ENCODE results near the gene OR2W1.

OR2W1 gene, protein sequence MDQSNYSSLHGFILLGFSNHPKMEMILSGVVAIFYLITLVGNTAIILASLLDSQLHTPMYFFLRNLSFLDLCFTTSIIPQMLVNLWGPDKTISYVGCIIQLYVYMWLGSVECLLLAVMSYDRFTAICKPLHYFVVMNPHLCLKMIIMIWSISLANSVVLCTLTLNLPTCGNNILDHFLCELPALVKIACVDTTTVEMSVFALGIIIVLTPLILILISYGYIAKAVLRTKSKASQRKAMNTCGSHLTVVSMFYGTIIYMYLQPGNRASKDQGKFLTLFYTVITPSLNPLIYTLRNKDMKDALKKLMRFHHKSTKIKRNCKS

DNA sequence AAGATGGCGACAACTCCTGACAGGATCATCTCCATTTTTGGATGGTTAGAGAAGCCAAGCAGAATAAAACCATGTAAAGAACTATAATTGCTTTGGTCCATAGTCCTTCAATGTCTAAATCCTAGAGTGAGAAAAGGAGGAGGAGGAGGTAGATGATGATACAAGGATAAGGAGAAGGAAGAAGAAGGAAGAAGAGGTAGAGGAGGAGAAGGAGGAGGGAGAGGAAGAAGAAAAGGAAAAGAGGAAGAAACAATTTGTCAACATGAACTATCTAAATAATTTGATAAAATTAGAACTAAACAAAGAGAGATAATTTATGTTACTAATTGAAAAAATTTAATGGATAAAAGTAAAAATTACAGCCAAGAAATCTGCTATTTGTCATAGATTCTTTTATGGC is at the start of gene OR2W1:
TSS of gene OR2W1 (minus strand) at position 101 of the 400 bp plus-strand sequence. CDS start at position 101, 0 bp downstream.
- DNase-seq (ENCODE audit: low read depth) = no peak

DNA sequence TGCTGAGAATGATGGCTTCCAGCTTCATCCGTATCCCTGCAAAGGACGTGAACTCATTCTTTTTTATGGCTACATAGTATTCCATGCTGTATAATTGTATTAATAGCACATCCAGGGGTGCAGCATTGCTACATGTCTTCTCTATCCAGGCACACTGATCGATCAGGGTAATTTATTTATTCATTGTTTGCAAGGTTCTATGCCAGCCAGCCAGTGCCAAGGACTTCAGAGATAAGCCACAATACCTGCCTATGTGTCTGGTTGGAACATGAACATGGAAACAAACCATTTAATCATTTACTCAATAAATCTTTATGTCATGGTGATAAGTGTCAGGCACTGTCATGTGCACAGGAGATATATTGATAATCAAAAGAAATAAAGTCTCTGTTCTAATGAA is 48.0 kb upstream of the OR2W1 start:
- DNase-seq (ENCODE audit: low read depth) = no peak
- TF ChIP-seq, protein P1, sequence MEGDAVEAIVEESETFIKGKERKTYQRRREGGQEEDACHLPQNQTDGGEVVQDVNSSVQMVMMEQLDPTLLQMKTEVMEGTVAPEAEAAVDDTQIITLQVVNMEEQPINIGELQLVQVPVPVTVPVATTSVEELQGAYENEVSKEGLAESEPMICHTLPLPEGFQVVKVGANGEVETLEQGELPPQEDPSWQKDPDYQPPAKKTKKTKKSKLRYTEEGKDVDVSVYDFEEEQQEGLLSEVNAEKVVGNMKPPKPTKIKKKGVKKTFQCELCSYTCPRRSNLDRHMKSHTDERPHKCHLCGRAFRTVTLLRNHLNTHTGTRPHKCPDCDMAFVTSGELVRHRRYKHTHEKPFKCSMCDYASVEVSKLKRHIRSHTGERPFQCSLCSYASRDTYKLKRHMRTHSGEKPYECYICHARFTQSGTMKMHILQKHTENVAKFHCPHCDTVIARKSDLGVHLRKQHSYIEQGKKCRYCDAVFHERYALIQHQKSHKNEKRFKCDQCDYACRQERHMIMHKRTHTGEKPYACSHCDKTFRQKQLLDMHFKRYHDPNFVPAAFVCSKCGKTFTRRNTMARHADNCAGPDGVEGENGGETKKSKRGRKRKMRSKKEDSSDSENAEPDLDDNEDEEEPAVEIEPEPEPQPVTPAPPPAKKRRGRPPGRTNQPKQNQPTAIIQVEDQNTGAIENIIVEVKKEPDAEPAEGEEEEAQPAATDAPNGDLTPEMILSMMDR (IDR thresholded peaks at IDR 0.05; ENCODE audit: low read length, missing control alignments) = no peak

More for the DNA sequence above, at the start of gene OR2W1:
- TF ChIP-seq, protein P1 (IDR thresholded peaks at IDR 0.05; ENCODE audit: low read length, missing control alignments) = no peak
- no peak within 1 kb of the TSS for H3K4me3 ChIP-seq (replicated peaks; ENCODE audit: low read depth, low read length)

DNA sequence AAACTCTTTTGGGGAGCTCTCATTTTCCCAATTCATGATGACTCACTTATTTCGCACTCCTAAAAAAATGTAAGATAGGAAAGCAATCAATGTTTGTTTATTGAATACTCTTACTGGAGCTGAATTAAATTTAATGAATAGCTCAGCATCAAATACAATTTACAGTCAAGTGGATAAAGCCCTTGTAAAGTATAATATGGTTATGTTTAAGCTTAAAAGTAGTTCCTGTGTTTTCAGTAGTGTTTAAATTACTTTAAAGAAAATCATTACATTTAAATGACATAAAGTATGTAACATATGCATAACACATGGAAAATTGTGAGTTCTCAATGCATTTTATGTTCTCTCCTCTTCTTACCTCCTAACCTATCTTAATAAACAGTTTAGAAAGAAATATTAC is 42.2 kb upstream of the OR2W1 start, which contains the start of gene OR2B3:
TSS of gene OR2B3 (minus strand) at position 101 of the 400 bp plus-strand sequence. CDS start at position 36, 65 bp downstream.
- DNase-seq (ENCODE audit: low read depth) = no peak
- TF ChIP-seq, protein P1 (IDR thresholded peaks at IDR 0.05; ENCODE audit: low read length, missing control alignments) = no peak
- H3K4me3 ChIP-seq (replicated peaks; ENCODE audit: low read depth, low read length) = no peak within 1 kb of the TSS

More for the DNA sequence above, 48.0 kb upstream of the OR2W1 start:
- H3K4me3 ChIP-seq (replicated peaks; ENCODE audit: low read depth, low read length) = no peak overlapping the region

DNA sequence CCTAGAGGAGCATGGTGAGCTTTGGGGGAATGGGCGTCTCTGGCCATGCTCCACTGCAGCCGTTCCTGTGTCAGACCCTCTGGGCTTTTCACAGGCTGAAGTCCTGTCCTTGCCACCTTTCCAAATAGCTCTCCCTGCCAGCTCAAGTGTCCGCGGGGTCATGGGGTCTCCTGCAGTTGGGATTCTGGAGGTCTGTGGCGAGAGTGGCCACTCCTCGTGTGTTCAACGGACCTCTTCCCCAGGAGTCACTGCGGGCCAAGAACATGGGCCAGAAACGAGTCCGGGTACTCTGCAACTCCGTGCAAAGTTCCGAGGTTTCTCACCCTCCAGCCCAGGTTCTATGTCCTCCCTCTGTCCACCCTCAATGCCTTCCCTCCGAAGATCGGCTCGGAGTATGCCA is 37.5 kb upstream of the OR2W1 start:
- no peak for DNase-seq (ENCODE audit: low read depth)
- no peak overlapping the region for H3K4me3 ChIP-seq (replicated peaks; ENCODE audit: low read depth, low read length)
- TF ChIP-seq, protein P1 (IDR thresholded peaks at IDR 0.05; ENCODE audit: low read length, missing control alignments) = no peak

DNA sequence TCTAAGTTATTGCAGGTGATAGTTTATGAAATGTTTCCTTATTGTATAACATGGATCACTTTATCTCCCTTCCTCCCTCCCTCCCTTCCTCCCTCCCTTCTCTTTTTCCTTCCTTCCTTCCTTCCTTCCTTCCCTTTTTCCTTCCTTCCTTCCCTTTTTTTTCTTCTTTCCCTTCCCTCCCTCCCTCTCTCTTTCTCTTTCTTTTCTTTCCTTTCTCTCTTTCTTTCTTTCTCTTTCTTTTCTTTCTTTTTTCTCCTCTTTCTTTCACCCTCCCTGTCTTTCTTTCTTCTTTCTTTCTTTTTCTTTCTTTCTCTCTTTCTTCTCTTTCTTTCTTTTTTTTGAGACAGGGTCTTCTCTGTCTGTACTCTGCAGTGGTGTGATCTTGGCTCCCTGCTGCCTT is 36.3 kb upstream of the OR2W1 start:
- TF ChIP-seq, protein P1 (IDR thresholded peaks at IDR 0.05; ENCODE audit: low read length, missing control alignments) = no peak

DNA sequence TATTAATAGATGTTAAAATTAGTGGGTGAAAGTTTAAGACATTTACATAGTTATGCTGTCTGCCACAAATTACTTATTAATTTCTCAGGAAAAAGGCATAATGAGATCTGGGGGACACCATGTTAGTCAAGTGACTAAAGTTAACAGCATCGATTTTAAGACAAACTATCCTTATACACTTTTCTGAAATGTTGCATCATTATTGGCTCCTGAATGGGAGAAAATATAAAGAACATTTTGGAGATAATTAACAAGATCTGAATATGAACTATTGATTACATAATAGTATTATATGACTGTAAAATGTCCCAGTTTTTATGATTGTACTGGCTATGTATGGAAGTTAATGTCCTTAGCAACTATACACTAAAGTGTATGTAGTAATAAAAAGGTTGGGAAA is 34.2 kb upstream of the OR2W1 start:
- no peak for DNase-seq (ENCODE audit: low read depth)
- H3K4me3 ChIP-seq (replicated peaks; ENCODE audit: low read depth, low read length) = no peak overlapping the region
- TF ChIP-seq, protein P1 (IDR thresholded peaks at IDR 0.05; ENCODE audit: low read length, missing control alignments) = no peak

More for the DNA sequence above, 36.3 kb upstream of the OR2W1 start:
- DNase-seq (ENCODE audit: low read depth) = no peak
- H3K4me3 ChIP-seq (replicated peaks; ENCODE audit: low read depth, low read length) = no peak overlapping the region
